GM18519 (cell line): ENCODE results near the gene ALG3.

Experiments
- ATAC-seq: cut with Tn5 transposase; IDR thresholded peaks from one replicate; pipeline ENCODE4 v1.9.1; 2021; ENCODE audit warnings: mild to moderate bottlenecking, moderate library complexity; ENCODE audit not compliant: unreplicated experiment, low FRiP score

Gene ALG3

DNA sequence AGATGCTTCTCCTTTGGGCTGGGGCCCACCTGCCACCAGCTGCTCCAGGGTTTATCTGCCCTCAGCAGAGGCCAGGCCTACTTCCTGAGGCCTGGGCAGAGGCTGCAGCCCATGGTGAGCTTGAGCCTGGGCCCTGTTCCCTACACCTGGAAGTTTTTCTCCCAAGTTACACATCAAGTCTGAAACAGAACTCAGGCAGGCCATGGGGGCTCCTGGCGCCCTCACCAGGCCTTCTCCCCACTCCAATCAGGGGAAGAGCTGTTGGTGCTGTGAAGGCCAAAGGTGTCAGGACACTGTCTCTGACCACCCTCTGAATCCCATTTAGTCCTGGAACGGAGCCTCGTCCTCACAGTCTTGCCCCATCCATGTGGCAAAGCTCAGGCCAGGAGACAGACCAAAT, 12.1 kb downstream of the ALG3 start:
- no peak for ATAC-seq

DNA sequence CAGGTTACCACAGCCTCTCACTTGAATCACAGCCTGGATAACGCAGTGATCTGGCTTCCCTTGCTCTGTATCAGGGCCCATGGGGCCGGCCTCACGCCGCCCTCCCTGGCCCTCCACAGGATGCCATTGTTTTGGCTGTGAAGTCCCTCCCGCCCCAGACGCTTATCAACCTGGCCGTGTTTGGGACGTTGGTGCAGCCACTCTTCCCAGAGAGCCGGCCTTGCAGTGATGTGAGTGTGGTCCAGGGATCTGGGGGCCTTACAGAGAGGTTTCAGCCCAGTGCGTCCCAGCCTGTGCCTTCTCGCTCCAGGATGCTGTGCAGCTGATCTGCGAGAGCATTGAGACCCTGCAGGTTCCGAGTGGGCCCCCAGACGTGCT, 12.7 kb downstream of the ALG3 start:
- ATAC-seq, result no peak

DNA sequence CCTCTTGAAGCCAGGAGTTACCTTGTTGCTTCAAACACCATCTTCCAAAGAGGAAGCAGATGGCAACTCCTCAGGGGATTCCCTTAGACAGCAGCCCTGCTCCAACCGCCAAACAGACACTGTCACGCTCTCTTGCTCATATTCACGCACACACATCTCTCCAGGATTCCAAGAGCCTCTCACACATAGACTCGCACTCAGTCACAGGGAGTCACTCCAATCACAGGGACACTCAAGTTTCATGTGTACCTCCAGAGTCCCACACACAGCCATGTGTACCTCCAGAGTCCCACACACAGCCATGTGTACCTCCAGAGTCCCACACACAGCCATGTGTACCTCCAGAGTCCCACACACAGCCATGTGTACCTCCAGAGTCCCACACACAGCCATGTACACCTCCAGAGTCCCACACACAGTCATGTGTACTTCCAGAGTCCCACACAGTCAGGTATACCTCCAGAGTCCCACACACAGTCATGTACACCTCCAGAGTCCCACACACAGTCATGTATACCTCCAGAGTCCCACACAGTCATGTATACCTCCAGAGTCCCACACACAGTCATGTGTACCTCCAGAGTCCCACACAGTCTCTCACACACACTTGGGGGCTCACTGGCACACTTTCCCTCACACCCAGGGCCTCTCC, 13.3 kb downstream of the ALG3 start:
- ATAC-seq, result no peak

DNA sequence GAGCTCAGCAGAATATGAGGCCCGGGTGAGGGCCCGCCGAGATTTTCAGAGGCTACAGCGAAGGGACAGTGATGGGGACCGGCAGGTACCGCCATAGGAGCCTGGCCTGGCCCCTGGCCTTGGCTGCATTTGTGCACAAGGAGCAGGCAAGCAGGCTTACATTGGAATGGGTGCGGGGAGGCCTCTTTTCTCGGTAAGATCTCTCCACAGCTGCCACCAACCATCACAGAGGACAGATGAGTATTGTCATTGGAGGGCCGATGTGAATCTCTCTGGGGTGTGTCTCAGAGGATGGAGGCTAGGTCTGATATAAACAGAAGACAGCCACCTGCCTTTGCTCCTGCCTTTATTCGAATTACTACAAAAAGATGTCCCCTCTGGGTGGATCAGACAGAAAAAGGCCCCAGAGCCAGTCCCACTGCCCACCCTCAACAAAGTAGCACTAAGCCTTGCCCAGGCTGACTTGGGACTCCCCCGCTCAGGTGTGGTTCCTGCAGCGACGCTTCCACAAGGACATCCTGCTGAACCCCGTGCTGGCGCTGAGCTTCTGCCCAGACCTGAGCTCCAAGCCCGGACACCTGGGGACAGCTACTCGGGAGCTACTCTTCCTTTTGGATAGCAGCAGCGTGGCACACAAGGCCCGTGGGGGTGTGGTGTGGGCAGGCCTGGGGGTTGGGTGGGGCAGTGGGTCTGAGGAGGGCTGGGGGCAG, 13.9 kb downstream of the ALG3 start:
- no peak for ATAC-seq

DNA sequence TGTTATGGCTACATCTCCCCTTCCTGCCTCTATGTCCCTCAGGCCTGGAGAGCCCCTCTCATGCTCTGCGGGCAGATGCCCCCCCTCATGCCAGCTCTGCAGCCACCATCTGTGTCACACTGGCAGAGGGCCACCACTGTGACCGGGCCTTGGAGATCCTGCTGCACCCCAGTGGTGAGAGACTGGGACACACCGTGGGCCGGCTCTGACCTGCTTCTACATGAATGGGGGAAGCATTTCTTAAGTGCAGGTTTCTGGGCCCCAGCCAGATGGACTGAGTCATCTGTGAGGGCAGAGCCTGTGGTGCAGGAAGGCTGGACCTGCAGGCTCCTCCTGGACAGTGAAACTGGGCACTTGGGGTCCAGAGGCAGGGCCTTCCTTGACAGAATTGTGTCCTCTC, 14.5 kb downstream of the ALG3 start:
- no peak for ATAC-seq

DNA sequence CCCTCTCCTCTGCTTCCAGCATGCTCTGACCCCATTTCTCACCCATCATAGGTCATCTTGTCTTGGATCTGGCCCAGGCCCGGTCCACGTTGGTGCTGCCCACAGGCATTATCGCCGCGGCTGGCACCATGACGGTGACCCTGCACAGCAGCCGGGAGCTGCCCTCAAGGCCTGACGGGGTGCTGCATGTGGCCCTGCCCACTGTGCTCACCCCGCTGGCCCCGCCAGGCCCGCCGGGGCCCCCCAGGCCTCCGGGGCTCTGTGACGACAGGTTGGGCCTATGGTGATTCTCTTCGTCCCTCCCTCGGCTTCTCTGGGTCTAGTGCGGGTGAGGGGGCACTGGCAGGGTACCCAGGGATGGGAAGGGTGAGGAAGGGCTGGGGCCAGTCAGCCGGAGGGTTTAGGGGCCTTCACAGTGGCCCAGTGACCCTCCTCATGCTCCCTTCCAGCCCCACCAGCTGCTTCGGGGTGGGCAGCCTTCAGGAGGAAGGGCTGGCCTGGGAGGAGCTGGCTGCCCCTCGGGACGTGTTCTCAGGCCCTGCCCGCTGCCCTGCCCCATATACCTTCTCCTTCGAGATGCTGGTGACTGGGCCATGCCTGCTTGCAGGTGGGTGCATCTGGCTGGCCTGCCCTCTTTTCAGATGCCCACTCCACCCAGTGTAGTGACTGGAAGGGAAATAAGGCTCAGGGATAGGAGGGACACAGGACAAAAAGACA, 15.5 kb downstream of the ALG3 start:
- ATAC-seq, result no peak

DNA sequence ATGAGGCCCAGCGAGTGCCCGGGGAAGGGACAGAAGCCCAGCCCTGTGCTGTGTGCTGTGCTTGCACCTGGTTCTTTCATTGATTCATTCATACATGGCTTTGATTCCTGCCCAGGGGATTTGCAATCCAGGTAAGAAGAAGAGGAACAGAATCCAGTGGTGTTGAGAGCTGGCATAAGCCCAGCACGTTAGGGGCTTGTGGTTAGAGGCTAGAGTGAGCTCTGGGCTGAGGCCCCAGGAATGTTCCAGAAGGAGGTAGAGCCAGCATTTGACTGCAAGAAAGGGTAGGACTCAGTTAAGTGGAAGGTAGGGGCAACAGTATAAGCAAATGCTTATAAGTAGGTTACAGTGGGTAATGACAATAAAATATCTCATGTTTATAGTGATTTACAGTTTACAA, 17.1 kb downstream of the ALG3 start:
- ATAC-seq, result no peak

DNA sequence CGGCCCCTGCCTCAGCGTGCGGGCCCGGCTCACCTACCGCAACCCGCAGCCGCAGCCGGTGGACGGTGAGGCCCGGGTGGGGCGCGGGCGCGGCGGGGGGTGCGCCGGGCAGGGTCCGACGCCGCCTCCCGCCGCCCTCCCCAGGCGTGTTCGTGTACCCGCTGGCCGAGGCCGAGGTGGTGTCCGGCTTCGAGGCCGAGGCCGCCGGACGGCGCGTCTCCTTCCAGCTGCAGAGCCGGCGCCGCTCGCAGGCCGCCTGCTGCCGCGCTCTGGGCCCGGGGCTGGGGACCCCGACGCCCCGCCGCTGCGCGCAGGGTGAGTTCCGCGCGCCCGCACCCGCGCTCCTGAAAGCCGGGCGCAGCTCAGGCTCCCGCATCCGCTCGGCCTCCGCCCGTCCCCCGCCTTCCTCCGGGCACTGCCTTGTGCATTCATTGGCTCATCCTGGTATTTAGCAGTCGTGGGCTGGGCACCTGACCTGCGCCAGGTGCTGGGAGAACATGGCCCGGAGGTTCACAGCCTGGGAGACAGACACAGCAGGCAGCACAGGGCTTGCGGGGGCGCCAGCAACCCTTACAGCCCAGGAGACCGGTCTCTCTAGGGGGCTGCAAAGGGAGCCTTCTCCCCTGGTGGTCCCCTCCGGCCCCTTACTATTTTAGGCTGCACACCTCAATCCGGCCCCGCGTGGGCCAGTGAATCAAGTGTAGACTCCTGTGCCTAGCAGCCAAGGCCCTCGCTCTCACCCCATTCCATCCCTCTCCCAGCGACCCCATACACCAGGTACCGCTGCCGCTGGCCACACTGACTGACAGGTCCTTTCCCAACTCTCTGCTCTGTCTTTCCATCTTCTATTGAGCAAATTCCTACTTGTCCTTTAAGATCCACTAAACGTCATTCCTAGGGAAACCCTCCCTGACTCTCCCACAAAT, 17.9 kb downstream of the ALG3 start:
- ATAC-seq, result no peak

DNA sequence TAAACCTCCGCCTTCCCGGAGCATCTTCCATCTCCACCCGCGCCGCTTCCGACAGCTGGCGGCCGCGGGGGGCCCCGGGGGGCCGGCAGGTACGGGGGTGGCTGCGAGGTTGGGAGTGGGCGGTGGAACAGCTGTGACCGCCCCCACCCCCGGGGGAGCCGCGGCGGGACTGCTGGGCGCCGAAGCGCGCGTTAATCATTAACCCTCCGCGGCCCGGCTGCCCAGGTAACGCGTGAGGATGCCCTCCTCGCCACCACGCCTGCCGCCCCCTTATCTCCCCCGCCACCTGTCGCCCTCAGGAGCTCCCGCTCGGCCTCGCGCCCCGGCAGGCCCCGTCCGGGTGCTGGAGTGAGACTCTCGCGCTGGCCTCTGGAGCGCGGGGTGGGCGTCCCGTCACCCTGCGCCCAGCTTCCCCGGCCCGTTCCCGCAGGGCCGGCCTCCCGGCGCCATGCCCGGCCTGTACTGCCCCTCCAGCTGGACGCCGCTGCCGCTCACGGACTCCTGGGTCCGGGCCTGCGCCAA, 18.6 kb downstream of the ALG3 start:
- ATAC-seq, result no peak

DNA sequence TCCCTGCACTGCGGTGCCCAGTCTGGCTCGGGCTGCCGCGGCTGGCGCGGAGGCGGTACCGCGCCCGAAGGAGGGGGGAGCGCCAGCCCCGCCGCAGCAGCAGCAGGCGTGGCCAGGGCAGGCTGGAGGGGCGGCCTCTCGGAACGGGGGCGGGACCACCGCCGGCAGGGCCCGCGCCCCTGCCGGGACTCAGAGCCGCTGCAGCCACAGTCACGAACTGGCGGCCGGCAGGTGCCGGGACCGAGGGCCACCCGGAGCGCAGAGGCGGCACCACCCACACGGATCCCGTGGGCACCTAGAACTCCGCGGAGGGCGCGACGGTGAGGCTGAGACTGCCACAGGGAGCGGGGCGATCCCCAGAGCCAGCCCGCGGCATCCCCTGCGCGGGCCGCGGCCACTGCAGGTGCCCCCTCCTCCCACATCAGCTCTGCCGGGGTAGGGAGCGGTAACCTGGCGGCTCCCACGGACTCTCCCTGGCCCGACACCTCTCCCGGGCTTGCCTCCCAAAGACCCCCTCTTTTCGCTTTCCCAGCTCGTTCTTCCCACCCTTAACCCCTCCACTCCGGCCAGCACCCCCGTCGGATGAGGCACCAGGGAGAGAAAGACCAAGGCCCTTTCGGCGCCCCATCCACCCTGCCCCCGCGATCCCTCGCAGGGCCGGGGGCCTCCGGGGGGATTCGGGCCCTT, 19.2 kb downstream of the ALG3 start, which contains the start of gene VWA5B2:
Gene VWA5B2 (plus strand): TSS at position 192 of the 687 bp plus-strand sequence. CDS start 944 bp downstream, outside the sequence.
- no peak for ATAC-seq

DNA sequence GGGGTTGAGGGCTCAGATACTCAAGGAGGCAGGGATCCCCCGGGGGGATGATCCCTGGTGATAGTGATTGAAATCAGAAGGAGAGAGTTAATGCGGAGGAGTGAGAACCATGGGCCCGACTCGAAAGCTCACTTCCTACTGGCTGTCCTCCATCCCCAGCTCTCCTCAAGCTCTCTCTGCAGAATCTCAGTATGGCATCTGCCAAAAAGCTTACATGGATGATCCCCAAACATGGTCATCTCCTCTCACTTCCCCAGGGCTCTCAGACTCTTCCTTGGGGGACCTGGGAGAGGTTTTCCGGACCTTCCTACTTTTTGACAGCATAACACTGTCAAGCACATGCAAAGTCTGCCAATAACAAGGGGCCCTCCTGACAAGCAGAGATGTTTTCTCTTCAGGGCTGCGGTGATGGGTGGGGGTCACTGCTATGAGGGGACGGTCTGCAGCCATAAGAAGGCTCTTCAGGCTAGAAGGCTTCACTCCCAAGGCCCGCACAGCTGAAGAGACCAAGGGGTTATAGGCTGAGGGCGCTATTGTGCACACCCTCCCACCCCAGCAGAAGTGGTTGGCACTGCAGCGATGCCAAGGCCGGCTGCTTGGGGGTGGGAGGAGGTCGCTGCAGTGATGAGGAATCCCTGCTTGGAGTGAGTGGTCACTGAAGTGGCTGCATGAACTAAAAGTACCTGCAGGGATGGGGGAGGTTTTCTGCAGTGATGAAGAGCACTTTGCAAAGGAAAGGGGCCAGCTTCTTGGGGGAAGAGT, 20.2 kb downstream of the ALG3 start:
- no peak for ATAC-seq

DNA sequence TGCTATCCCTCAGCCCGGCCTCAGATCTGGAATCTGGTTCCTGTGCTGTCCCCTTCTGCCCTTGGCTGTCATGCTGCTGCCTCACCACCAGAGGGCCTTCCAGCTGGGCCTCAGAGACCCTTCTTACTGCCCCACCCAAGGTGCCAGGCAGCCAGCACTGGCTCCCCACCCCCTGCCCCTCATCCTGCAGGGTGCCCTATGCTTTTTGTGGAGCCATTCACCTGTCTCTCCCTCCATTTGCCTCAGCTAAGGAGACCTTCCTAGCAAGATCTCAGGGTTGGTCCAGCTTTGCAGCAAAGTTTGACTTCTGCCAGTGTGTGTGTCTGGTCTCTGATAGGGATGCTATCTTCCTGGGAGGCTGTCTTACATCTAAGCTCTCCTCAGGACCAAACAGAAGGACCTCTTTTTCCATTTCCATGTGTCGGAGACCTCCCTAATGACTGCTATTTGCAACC, 21.3 kb downstream of the ALG3 start:
- ATAC-seq, result no peak

DNA sequence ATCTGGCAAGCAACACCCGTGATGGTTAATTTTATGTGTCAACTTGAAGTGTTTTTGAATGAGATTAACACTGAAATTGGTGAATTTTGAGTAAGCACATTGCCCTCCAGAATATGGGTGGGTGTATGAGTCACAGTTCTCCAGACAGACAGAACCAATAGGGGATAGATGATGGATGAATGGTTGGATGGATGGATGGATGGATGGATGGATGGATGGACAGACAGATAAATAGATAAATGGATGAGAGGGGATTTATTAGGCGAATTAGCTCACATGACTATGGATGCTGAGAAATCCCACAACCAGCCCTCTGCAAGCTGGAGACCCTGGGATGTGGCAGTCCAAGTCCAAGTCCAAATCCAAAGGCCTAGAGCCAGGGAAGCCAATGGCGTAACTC, 24.8 kb downstream of the ALG3 start:
- no peak for ATAC-seq

DNA sequence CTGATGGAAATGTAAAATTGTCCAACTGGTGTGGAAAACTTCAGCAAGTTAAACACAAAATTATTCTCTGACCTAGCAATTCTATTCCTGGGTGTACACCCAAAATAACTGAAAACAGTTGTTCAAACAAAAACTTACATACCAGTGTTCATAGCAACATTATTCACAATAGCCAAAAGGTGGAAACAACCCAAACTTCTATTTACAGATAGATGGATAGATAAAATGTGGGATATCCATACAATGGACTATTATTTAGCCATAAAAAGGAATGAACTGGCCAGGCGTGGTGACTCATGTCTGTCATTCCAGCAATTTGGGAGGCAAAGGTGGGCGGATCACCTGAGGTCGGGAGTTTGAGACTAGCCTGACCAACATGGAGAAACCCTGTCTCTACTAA, 26.2 kb downstream of the ALG3 start:
- no peak for ATAC-seq

DNA sequence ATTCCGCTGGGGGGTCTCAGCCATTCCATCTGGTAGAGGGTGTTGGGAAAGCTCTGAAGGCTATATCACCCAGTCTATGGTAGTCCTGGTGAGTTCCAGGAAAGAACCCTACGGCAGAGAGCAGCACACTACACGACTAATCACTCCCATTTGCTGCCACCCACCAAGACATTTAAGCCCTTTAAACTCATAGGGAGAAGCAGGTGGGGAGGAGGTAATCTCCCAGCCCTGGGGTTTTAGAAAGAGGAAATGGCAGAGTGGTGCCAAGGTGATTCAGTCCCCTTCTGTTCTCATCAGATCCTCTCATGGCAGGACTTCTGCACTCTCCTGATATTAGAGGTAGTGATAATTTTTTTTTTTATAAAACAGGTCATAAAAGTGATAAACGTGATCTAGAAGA, 29.9 kb downstream of the ALG3 start:
- ATAC-seq, result no peak

DNA sequence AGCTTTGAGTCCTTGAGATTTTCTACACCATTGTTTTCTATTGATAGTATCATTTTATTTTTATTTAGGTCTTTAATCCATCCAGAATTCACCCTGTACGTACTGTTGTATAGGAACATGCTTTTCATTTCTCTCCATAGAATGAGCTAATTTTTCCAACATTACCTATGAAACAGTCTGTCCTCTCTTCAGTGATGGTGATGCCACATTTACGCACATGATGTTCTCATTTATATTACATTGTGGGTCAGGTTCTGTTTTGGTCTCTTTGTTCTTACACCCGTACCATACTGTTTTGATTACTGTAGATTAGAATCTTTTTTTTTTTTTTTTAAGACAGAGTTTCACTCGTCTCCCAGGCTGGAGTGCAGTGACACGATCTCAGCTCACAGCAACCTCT, 37.0 kb downstream of the ALG3 start:
- ATAC-seq, result no peak

DNA sequence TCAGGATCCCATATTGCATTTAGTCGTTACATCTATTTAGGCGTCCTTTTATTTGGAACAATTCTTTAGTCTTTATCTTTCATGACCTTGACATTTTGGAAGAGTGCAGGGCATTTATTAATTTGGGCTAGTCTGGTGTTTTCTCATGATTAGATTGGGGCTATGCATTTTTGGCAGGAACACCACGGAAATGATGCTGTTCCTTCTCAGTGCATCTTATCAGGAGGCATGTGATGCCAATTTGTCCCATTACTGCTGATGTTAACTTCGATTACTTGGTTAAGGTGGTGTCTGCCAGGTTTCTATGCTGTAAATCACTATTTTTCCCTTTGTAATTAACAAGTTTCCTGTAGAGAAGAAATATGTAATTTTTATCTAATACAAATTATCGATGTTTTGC, 37.5 kb downstream of the ALG3 start:
- ATAC-seq, result no peak

DNA sequence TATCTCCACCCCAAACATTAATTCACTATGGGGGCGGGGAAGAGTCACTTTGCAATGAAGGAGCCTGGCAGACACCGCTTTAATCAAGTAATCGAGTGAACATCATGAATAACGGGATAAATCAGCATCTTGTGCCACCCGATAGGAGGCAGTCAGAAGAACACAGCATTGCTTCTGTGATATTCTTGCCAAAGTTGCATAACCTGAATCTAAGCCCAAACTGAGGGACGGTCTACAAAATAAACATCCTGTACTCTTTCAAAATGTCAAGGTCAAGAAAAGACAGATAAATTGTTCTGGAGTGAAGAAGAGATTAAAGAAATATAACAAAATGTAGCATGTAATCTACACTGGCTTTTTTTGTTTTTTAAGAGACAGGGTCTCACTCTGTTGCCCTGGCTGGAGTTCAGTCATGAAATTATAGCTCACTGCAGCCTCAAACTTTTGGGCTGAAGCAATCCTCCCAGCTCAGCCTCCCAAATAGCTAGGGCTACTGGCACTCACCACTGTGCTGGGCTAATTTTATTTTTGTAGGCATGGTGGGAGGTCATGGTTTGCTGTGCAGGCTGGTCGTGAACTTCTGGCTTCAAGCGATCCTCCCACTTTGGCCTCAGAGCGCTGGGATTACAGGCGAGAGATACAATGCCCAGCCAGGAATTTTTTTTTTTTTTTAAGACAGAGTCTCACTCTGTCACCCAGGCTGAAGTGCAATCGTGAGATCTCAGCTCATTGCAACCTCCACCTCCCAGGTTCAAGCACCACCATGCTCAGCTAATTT, 39.4 kb downstream of the ALG3 start:
- ATAC-seq, result no peak
